C4-2B (cell line): ENCODE measurements around the gene PRKG1.

Source experiments
- CTCF ChIP-seq: fragments of 450-650 bp; conservative IDR thresholded peaks from 2 replicates; pipeline ENCODE4 v1.5.1; 2017; ENCODE audit warnings: mild to moderate bottlenecking
- ZFX ChIP-seq: fragments of 450-650 bp; IDR thresholded peaks from 2 replicates; pipeline ENCODE4 v1.6.1; 2017

- no peak for TF ChIP-seq CTCF
- no peak for TF ChIP-seq ZFX
Measured at GRCh38 chr10:52347327-52347667, 1273.0 kb downstream of the PRKG1 start.
